ENCODE measurements around the gene ANKRD50. TPM values are rescaled to one million over a fixed set of nuclear protein-coding genes. Genes with fewer than 3 reads are reported as not detected.

Gene ANKRD50
- total and polyA plus RNA-seq, 2 of the 13 experiments (the other 11 are each of a cell fraction or from before 2014, with no cell fraction given), result 2.4 to 4.4 TPM

GRCh38 chr4:124712372-124713184 lies at the start of gene ANKRD50 (continued):
- TF ChIP-seq MAX (IDR thresholded peaks at IDR 0.05) (no peak; the same call in none of the 2 replicates), ZSCAN12 (CRISPR knock-in tag; IDR thresholded peaks at IDR 0.05) (no peak), ETS1 (CRISPR knock-in tag; IDR thresholded peaks at IDR 0.05) (no peak), NFYB (CRISPR knock-in tag; IDR thresholded peaks at IDR 0.05) (no peak), DDIT3 (CRISPR knock-in tag; IDR thresholded peaks at IDR 0.05) (no peak), NCOA1 (CRISPR knock-in tag; IDR thresholded peaks at IDR 0.05) (no peak; the same call in 1 of the 2 replicates), SP4 (CRISPR knock-in tag; IDR thresholded peaks at IDR 0.05) (no peak), ZNF124 (CRISPR knock-in tag; IDR thresholded peaks at IDR 0.05) (no peak; the same call in 1 of the 2 replicates), PHF20 (CRISPR knock-in tag; IDR thresholded peaks at IDR 0.05) (peak; percentile 13; the same call in 1 of the 2 replicates), ZNF562 (CRISPR knock-in tag; IDR thresholded peaks at IDR 0.05; ENCODE audit: borderline replicate concordance) (no peak), ZNF292 (CRISPR knock-in tag; IDR thresholded peaks at IDR 0.05; ENCODE audit: borderline replicate concordance, low read depth) (no peak), GLMP (CRISPR knock-in tag; IDR thresholded peaks at IDR 0.05; ENCODE audit: borderline replicate concordance) (no peak), ELF3 (CRISPR knock-in tag; IDR thresholded peaks at IDR 0.05) (no peak), ZNF713 (CRISPR knock-in tag; IDR thresholded peaks at IDR 0.05) (no peak), ZNF383 (CRISPR knock-in tag; IDR thresholded peaks at IDR 0.05; ENCODE audit: borderline replicate concordance) (no peak), AHR (CRISPR knock-in tag; IDR thresholded peaks at IDR 0.05) (no peak), JDP2 (CRISPR knock-in tag; IDR thresholded peaks at IDR 0.05; ENCODE audit: borderline replicate concordance) (no peak), NFIB (CRISPR knock-in tag; IDR thresholded peaks at IDR 0.05; ENCODE audit: borderline replicate concordance) (no peak), PLSCR1 (CRISPR knock-in tag; IDR thresholded peaks at IDR 0.05; ENCODE audit: borderline replicate concordance) (no peak), ZGPAT (CRISPR knock-in tag; IDR thresholded peaks at IDR 0.05) (0 out of 2 replicates have a peak, but pooled peaks have one; percentile 2), SMAD3 (CRISPR knock-in tag; IDR thresholded peaks at IDR 0.05) (no peak), PHF5A (CRISPR knock-in tag; IDR thresholded peaks at IDR 0.05; ENCODE audit: low read depth, unreplicated experiment) (no peak), ZNF138 (CRISPR knock-in tag; IDR thresholded peaks at IDR 0.05; ENCODE audit: low read depth) (no peak), ZNF484 (CRISPR knock-in tag; IDR thresholded peaks at IDR 0.05; ENCODE audit: borderline replicate concordance, low read depth) (no peak), PHF8 (CRISPR knock-in tag; IDR thresholded peaks at IDR 0.05) (peak; percentile 74), SMARCE1 (IDR thresholded peaks at IDR 0.05; ENCODE audit: borderline replicate concordance) (no peak), KLF13 (CRISPR knock-in tag; IDR thresholded peaks at IDR 0.05) (0 out of 2 replicates have a peak, but pooled peaks have one; percentile 37)
